Kidney capillary endothelial cell (primary cell): ENCODE measurements around the gene B4GALT3.
"Not testable (repeated sequence)": the region's sequence is repeated elsewhere in the genome, so short reads cannot be mapped to it uniquely, and the experiment has no call there.

Source experiments
- DNase-seq: peaks from one replicate; pipeline ENCODE4 v3.0.0-alpha.2; 2018; ENCODE audit warnings: low spot score

Gene B4GALT3

GRCh38 chr1:161177112-161177935 lies at the start of gene B4GALT3:
Gene B4GALT3, minus strand, starts transcription at chr1:161177507. Its CDS starts 1,447 bp downstream, at chr1:161176060.
- DNase-seq = no peak

- DNase-seq = no peak
Observed at GRCh38 chr1:161226759-161227158, 49.5 kb upstream of the B4GALT3 start.

- no peak for DNase-seq
Observed at GRCh38 chr1:161226320-161226711, 49.0 kb upstream of the B4GALT3 start.

- DNase-seq = peak; percentile 99
Observed at GRCh38 chr1:161225534-161226319, 48.4 kb upstream of the B4GALT3 start, which contains the start of gene TOMM40L. Gene TOMM40L, plus strand, starts transcription at chr1:161226060. Its CDS starts 430 bp downstream, at chr1:161226490.

GRCh38 chr1:161225178-161225533 lies 47.8 kb upstream of the B4GALT3 start:
- no peak for DNase-seq

- DNase-seq = not testable (repeated sequence)
Observed at GRCh38 chr1:161224695-161225087, 47.4 kb upstream of the B4GALT3 start.

- no peak for DNase-seq
Observed at GRCh38 chr1:161223805-161224694, 46.7 kb upstream of the B4GALT3 start.

GRCh38 chr1:161222175-161223019 lies 45.1 kb upstream of the B4GALT3 start:
- no peak for DNase-seq

GRCh38 chr1:161220002-161220401 lies 42.7 kb upstream of the B4GALT3 start:
- no peak for DNase-seq

- no peak for DNase-seq
Observed at GRCh38 chr1:161219078-161219892, 42.0 kb upstream of the B4GALT3 start.

- no peak for DNase-seq
Observed at GRCh38 chr1:161218301-161219077, 41.2 kb upstream of the B4GALT3 start.

- no peak for DNase-seq
Observed at GRCh38 chr1:161217831-161218230, 40.5 kb upstream of the B4GALT3 start.

- peak; percentile 70 for DNase-seq
Observed at GRCh38 chr1:161216945-161217712, 39.8 kb upstream of the B4GALT3 start.

- no peak for DNase-seq
Observed at GRCh38 chr1:161215076-161215475, 37.8 kb upstream of the B4GALT3 start, which contains the start of gene FCER1G. Gene FCER1G, plus strand, starts transcription at chr1:161215295. Its CDS starts 27 bp downstream, at chr1:161215322.

- DNase-seq = no peak
Observed at GRCh38 chr1:161214369-161214768, 37.1 kb upstream of the B4GALT3 start.

GRCh38 chr1:161209790-161210409 lies 32.6 kb upstream of the B4GALT3 start:
- DNase-seq = peak; percentile 66

- DNase-seq = no peak
Observed at GRCh38 chr1:161207173-161207572, 29.9 kb upstream of the B4GALT3 start.
